IMR-90 (cell line): ENCODE data around the gene ZNF138. TPM values are rescaled to one million over a fixed set of nuclear protein-coding genes. Genes with fewer than 3 reads are reported as not detected.

Experiments used
- ATAC-seq: fragments of 200-7000 bp; cut with Tn5 transposase; 2 replicates; pipeline ENCODE4 v1.9.1; 2020; ENCODE audit warnings: low read depth, mild to moderate bottlenecking, moderate library complexity
- BruUV-seq: library from RNA; stranded (reverse); fragments of 400-500 nt; replicated peaks from 2 replicates; lab custom pipeline; 2021; lab: Mats Ljungman, UMichigan
- CTCF ChIA-PET: fragments of 300-600 bp; formaldehyde crosslinking; extraction: SDS; loops from one replicate; lab custom pipeline; 2021; ENCODE audit warnings: antibody characterized with exemption; lab: Yijun Ruan, JAX
- POLR2A ChIA-PET: fragments of 300-600 bp; sonication (Branson Sonifier 250); formaldehyde crosslinking; loops from one replicate; lab custom pipeline; 2022; ENCODE audit warnings: antibody characterized with exemption; ENCODE audit not compliant: unreplicated experiment; lab: Charles Lee
- DNase-seq: peaks from one replicate; pipeline ENCODE4 v3.0.0; 2013
- H2AFZ ChIP-seq: replicated peaks from 2 replicates; pipeline ENCODE3; 2013; ENCODE audit warnings: low read length, mild to moderate bottlenecking; ENCODE audit not compliant: poor library complexity
- H2AK5ac ChIP-seq: 2 replicates; pipeline ENCODE4 v1.6.1; 2013; ENCODE audit warnings: low read depth, low read length, inconsistent platforms
- H2AK9ac ChIP-seq: replicated peaks from 2 replicates; pipeline ENCODE3; 2013; ENCODE audit warnings: mild to moderate bottlenecking, low read depth, low read length, moderate library complexity; ENCODE audit not compliant: poor library complexity
- H2BK120ac ChIP-seq: 2 replicates; pipeline ENCODE4 v1.6.1; 2013; ENCODE audit warnings: low read depth, low read length, inconsistent platforms
- H2BK15ac ChIP-seq: 3 replicates; pipeline ENCODE4 v1.6.1; 2013; ENCODE audit warnings: low read depth, low read length, inconsistent platforms
- H2BK20ac ChIP-seq: 2 replicates; pipeline ENCODE4 v1.6.1; 2013; ENCODE audit warnings: low read depth, mild to moderate bottlenecking, inconsistent platforms, low read length, moderate library complexity
- H2BK5ac ChIP-seq: 2 replicates; pipeline ENCODE4 v1.6.1; 2013; ENCODE audit warnings: mild to moderate bottlenecking, low read depth, low read length, inconsistent platforms; ENCODE audit not compliant: poor library complexity, severe bottlenecking
- H3K14ac ChIP-seq: replicated peaks from 2 replicates; pipeline ENCODE4 v1.6.1; 2013; ENCODE audit warnings: low read depth, low read length, inconsistent platforms
- H3K18ac ChIP-seq: 2 replicates; pipeline ENCODE4 v1.6.1; 2013; ENCODE audit warnings: low read depth, low read length, control low read depth
- H3K23ac ChIP-seq: 2 replicates; pipeline ENCODE4 v1.6.1; 2013; ENCODE audit warnings: low read depth, low read length, inconsistent platforms
- H3K27ac ChIP-seq: 2 replicates; pipeline ENCODE4 v1.5.1; 2013; ENCODE audit warnings: mild to moderate bottlenecking, control low read depth, low read length; ENCODE audit not compliant: insufficient read depth
- H3K27me3 ChIP-seq: 2 replicates; pipeline ENCODE4 v1.6.1; 2013; ENCODE audit warnings: low read length; ENCODE audit not compliant: control insufficient read depth, insufficient read depth
- H3K36me3 ChIP-seq: 2 replicates; pipeline ENCODE4 v1.6.1; 2013; ENCODE audit warnings: low read length, mixed read lengths; ENCODE audit not compliant: control insufficient read depth, insufficient read depth
- H3K4ac ChIP-seq: 2 replicates; pipeline ENCODE4 v1.6.1; 2013; ENCODE audit warnings: low read depth, low read length, inconsistent platforms
- H3K4me1 ChIP-seq: 2 replicates; pipeline ENCODE4 v1.6.1; 2013; ENCODE audit warnings: low read length, mixed read lengths; ENCODE audit not compliant: control insufficient read depth, insufficient read depth
- H3K4me2 ChIP-seq: 2 replicates; pipeline ENCODE4 v1.6.1; 2013; ENCODE audit warnings: low read depth, mild to moderate bottlenecking, control low read depth, low read length, moderate library complexity
- H3K4me3 ChIP-seq: 2 replicates; pipeline ENCODE4 v1.5.1; 2013; ENCODE audit warnings: low read depth, mild to moderate bottlenecking, control low read depth, low read length, moderate library complexity; ENCODE audit not compliant: insufficient read depth
- H3K56ac ChIP-seq: 2 replicates; pipeline ENCODE4 v1.6.1; 2013; ENCODE audit warnings: low read length, inconsistent platforms; ENCODE audit not compliant: insufficient read depth; ENCODE audit errors: extremely low read depth
- H3K79me1 ChIP-seq, 2 experiments: 2 replicates each; pipeline ENCODE4 v1.6.1; 2013; ENCODE audit warnings: low read length in 2 of 2, inconsistent platforms in 1 of 2, low read depth in 1 of 2
- H3K9ac ChIP-seq: 2 replicates; pipeline ENCODE4 v1.6.1; 2013; ENCODE audit warnings: low read depth, low read length, control low read depth
- H3K9me1 ChIP-seq: 2 replicates; pipeline ENCODE4 v1.6.1; 2013; ENCODE audit warnings: low read length, inconsistent platforms; ENCODE audit not compliant: insufficient read depth
- H3K9me3 ChIP-seq: 2 replicates; pipeline ENCODE4 v1.6.1; 2013; ENCODE audit warnings: low read length; ENCODE audit not compliant: control insufficient read depth, insufficient read depth
- H4K20me1 ChIP-seq: 2 replicates; pipeline ENCODE4 v1.6.1; 2013; ENCODE audit warnings: low read length, inconsistent platforms; ENCODE audit not compliant: insufficient read depth
- H4K5ac ChIP-seq: 2 replicates; pipeline ENCODE4 v1.6.1; 2013; ENCODE audit warnings: mild to moderate bottlenecking, low read depth, low read length, control low read depth
- H4K8ac ChIP-seq, 2 experiments: 2 replicates each; pipeline ENCODE4 v1.6.1; 2013; ENCODE audit warnings: low read depth in 2 of 2, low read length in 2 of 2, control low read depth in 1 of 2, inconsistent platforms in 1 of 2
- H4K91ac ChIP-seq: 2 replicates; pipeline ENCODE4 v1.6.1; 2013; ENCODE audit warnings: low read depth, low read length, inconsistent platforms; ENCODE audit not compliant: insufficient read depth
- BHLHE40 ChIP-seq: fragments of 150-350 bp; IDR thresholded peaks from 2 replicates; pipeline ENCODE4 v1.6.1; 2016; ENCODE audit warnings: mild to moderate bottlenecking, low read depth, low read length
- RCOR1 ChIP-seq: IDR thresholded peaks from 2 replicates; pipeline ENCODE4 v1.6.1; 2012; ENCODE audit warnings: mild to moderate bottlenecking, low read length, improper control_type of control experiment; ENCODE audit not compliant: insufficient replicate concordance
- WGBS, 2 experiments: methylation state at CpG; one replicate each; pipeline versions ENCODE4 v1.1.5 to v1.1.7; 2013; ENCODE audit warnings: missing lambda C conversion rate in 2 of 2; ENCODE audit not compliant: insufficient read length in 1 of 2; ENCODE audit errors: extremely low coverage in 2 of 2; 5-methylcytosine and 5-hydroxymethylcytosine counted together
- dilution Hi-C: fragments of 300-500 bp; cut with HindIII; formaldehyde crosslinking; loops from one replicate; pipeline ENCODE4 v1.14.3; 2018; ENCODE audit warnings: low sequenced_read_pairs; ENCODE audit not compliant: unreplicated experiment
- in situ Hi-C: fragments of 300-500 bp; cut with MboI; formaldehyde crosslinking; loops from 3 replicates; pipeline ENCODE4 v1.14.3; 2019; ENCODE audit warnings: low sequenced_read_pairs, inconsistent platforms, mixed read lengths
- intact Hi-C: fragments of 100-400 bp; cut with micrococcal nuclease; formaldehyde crosslinking; loops from 2 replicates; pipeline ENCODE4 v1.10.0; 2022
- polyA plus RNA-seq, 3 experiments: library from polyadenylated mRNA; depleted of rRNA; stranded (reverse); fragments of >200 nt; gene quantifications; 2 replicates each; pipeline ENCODE4 v1.2.3, GENCODE V29; 2012; ENCODE audit warnings: low replicate concordance in 1 of 3
- total RNA-seq: library from RNA; depleted of rRNA; stranded (reverse); fragments of >200 nt; gene quantifications from 2 replicates; pipeline ENCODE4 v1.2.3, GENCODE V29; 2012

ZNF138 gene
- total and polyA plus RNA-seq, 2 of the 4 experiments (the other 2 are of a cell fraction): 3.2 to 3.6 TPM

GRCh38 chr7:64878684-64879083, 84.5 kb downstream of the ZNF138 start:
- ChIA-PET POLR2A (no interaction called here), CTCF (no interaction called here)
- H2BK15ac ChIP-seq: no peak overlapping the region
- no peak overlapping the region for H3K4me2 ChIP-seq
- WGBS, 2 experiments: no CpG with 5 or more reads among the region's 5 CpGs
- no peak overlapping the region for H3K4me3 ChIP-seq
- H2BK5ac ChIP-seq: no peak overlapping the region
- no peak overlapping the region for H2AK9ac ChIP-seq
- dilution Hi-C loops (no loop called here), intact Hi-C loops (no loop called here), in situ Hi-C loops (no loop called here)
- H3K27ac ChIP-seq: no peak overlapping the region
- H3K79me1 ChIP-seq: no peaks in the 10 kb centered on the region
- H3K4ac ChIP-seq: no peak overlapping the region
- no TSS peak for BruUV-seq
- no peaks in the 10 kb centered on the region for H3K36me3 ChIP-seq
- H3K9ac ChIP-seq: no peak overlapping the region
- peaks cover 24% of the 10 kb centered on the region; the same call in 1 of the 2 replicates for H3K9me3 ChIP-seq
- no peak overlapping the region for H3K18ac ChIP-seq
- no peak overlapping the region for H2BK20ac ChIP-seq
- H3K23ac ChIP-seq: no peak overlapping the region
- no peak overlapping the region for H3K56ac ChIP-seq
- ATAC-seq (no peak), DNase-seq (no peak)
- H3K14ac ChIP-seq: no peak overlapping the region
- H2AK5ac ChIP-seq: no peak overlapping the region
- no peak overlapping the region for H2BK120ac ChIP-seq
- H4K8ac ChIP-seq: no peak overlapping the region
- H3K4me1 ChIP-seq: no peaks in the 10 kb centered on the region
- H4K20me1 ChIP-seq: no peaks in the 10 kb centered on the region
- peaks cover 7% of the 10 kb centered on the region; the same call in 1 of the 2 replicates for H3K27me3 ChIP-seq
- H4K5ac ChIP-seq: no peak overlapping the region
- no peaks in the 10 kb centered on the region for H3K9me1 ChIP-seq
- TF ChIP-seq RCOR1: no peak
- peak; percentile 62 for TF ChIP-seq BHLHE40
- H4K91ac ChIP-seq: no peak overlapping the region
- no peak overlapping the region for H2AFZ ChIP-seq
